RPMI7951 (cell line): Measurements from ENCODE around the gene TULP3. TPM values are rescaled to one million over a fixed set of nuclear protein-coding genes. Genes with fewer than 3 reads are reported as not detected.

Experiments used
- DNase-seq: peaks from one replicate; pipeline ENCODE4 v3.0.0-alpha.2; 2012; ENCODE audit warnings: low read depth
- total RNA-seq: library from RNA; depleted of rRNA; stranded (reverse); fragments of >200 nt; shearing (Covaris generic); gene quantifications from 2 replicates; pipeline ENCODE4 v1.2.3, GENCODE V29; 2014; rRNA removed

The TULP3 gene
- total RNA-seq, 1 experiment from 2014 or later, result 42.8 TPM

GRCh38 chr12:2963760-2964292, 73.1 kb downstream of the TULP3 start:
- no peak for DNase-seq

GRCh38 chr12:2967651-2968050, 77.0 kb downstream of the TULP3 start:
- DNase-seq, result no peak

- DNase-seq, result no peak
Measured at GRCh38 chr12:2970744-2971143, 80.1 kb downstream of the TULP3 start.

- no peak for DNase-seq
Measured at GRCh38 chr12:2973566-2973965, 82.9 kb downstream of the TULP3 start.

GRCh38 chr12:2974560-2974971, 83.9 kb downstream of the TULP3 start:
- no peak for DNase-seq

- no peak for DNase-seq
Measured at GRCh38 chr12:2976581-2976996, 85.9 kb downstream of the TULP3 start.

GRCh38 chr12:2977776-2978175, 87.1 kb downstream of the TULP3 start:
- DNase-seq, result no peak

GRCh38 chr12:2979806-2980205, 89.1 kb downstream of the TULP3 start:
- DNase-seq, result no peak

- DNase-seq, result no peak
Measured at GRCh38 chr12:2980630-2981029, 89.9 kb downstream of the TULP3 start.

- DNase-seq, result no peak
Measured at GRCh38 chr12:2982361-2982760, 91.7 kb downstream of the TULP3 start.

- no peak for DNase-seq
Measured at GRCh38 chr12:2984249-2984648, 93.6 kb downstream of the TULP3 start.

- DNase-seq, result no peak
Measured at GRCh38 chr12:2984698-2985097, 94.0 kb downstream of the TULP3 start.

GRCh38 chr12:2986876-2987275, 96.2 kb downstream of the TULP3 start:
- DNase-seq, result no peak

GRCh38 chr12:2988494-2988893, 97.8 kb downstream of the TULP3 start:
- no peak for DNase-seq

Other genes with a start within 250 kb of the TULP3 start
- 38.9 and 40.6 TPM in 2 replicates for gene FKBP4, start 95.9 kb upstream of the TULP3 start, total RNA-seq
- 9.3 and 13.9 TPM in 2 replicates for gene ITFG2, start 78.2 kb upstream of the TULP3 start, total RNA-seq
- not detected in 2 replicates for gene NRIP2, start 55.9 kb upstream of the TULP3 start, total RNA-seq
- gene TEX52, start 33.9 kb upstream of the TULP3 start, total RNA-seq, result not detected in 2 replicates
- 38.6 and 58.3 TPM in 2 replicates for gene FOXM1, start 13.7 kb upstream of the TULP3 start, total RNA-seq
- 41.7 and 44.6 TPM in 2 replicates for gene RHNO1, start 13.7 kb upstream of the TULP3 start, total RNA-seq
- 10.9 and 11.3 TPM in 2 replicates for gene TEAD4, start 68.5 kb downstream of the TULP3 start, total RNA-seq
- 37.6 and 42.0 TPM in 2 replicates for gene TSPAN9, start 186.5 kb downstream of the TULP3 start, total RNA-seq